Hepatocyte (in vitro differentiated cells): ENCODE results near the gene TRMT2A.

ENCODE experiments used
- EZH2 ChIP-seq: fragments of 200-600 bp; sonication (generic); IDR thresholded peaks from 2 replicates; pipeline ENCODE4 v1.6.1; 2016; ENCODE audit warnings: antibody characterized with exemption, mild to moderate bottlenecking, borderline replicate concordance
- TF ChIP-seq, protein P1 (sequence below): fragments of 200-600 bp; sonication (generic); IDR thresholded peaks from 2 replicates; pipeline ENCODE4 v1.5.1; 2016; ENCODE audit warnings: antibody characterized with exemption, mild to moderate bottlenecking; ENCODE audit not compliant: poor library complexity

DNA sequence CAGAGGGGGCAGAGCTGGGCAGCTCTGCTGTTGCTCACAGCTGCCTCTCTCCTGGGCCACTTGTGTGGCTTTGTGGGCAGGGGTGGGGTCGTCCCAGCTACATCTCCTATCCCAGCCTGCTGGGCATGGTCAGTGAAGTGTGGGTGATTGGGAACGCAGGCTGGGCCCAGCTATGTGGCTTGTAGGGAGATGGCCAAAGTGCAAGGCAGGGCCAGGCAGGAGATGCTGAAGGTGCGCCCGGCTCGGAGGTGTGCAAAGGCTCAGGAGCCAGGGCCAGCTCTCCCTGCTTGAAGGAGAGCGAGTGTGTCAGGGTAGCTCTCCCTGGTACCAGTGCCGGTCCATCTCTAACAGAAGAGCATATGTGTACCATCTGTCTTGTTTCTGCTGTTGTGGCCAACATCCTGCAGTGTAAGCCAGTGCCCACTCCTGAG is 9.5 kb downstream of the TRMT2A start:
- TF ChIP-seq, protein P1, sequence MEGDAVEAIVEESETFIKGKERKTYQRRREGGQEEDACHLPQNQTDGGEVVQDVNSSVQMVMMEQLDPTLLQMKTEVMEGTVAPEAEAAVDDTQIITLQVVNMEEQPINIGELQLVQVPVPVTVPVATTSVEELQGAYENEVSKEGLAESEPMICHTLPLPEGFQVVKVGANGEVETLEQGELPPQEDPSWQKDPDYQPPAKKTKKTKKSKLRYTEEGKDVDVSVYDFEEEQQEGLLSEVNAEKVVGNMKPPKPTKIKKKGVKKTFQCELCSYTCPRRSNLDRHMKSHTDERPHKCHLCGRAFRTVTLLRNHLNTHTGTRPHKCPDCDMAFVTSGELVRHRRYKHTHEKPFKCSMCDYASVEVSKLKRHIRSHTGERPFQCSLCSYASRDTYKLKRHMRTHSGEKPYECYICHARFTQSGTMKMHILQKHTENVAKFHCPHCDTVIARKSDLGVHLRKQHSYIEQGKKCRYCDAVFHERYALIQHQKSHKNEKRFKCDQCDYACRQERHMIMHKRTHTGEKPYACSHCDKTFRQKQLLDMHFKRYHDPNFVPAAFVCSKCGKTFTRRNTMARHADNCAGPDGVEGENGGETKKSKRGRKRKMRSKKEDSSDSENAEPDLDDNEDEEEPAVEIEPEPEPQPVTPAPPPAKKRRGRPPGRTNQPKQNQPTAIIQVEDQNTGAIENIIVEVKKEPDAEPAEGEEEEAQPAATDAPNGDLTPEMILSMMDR = no peak
- TF ChIP-seq EZH2 = no peak
